GM23248 (cell line): Measurements from ENCODE around the gene ABHD2. TPM values are rescaled to one million over a fixed set of nuclear protein-coding genes. Genes with fewer than 3 reads are reported as not detected.

ENCODE experiments used
- DNase-seq: peaks from one replicate; pipeline ENCODE4 v3.0.0-alpha.2; 2015
- H2AFZ ChIP-seq: fragments of 200-600 bp; sonication (generic); 2 replicates; pipeline ENCODE4 v1.6.1; 2016; ENCODE audit warnings: antibody characterized with exemption
- H3F3A ChIP-seq: fragments of 200-600 bp; sonication (generic); 2 replicates; pipeline ENCODE4 v1.6.1; 2016; ENCODE audit warnings: mild to moderate bottlenecking, antibody characterized with exemption, mixed run types; ENCODE audit not compliant: insufficient read depth
- H3K27ac ChIP-seq: fragments of 200-600 bp; sonication (generic); 2 replicates; pipeline ENCODE4 v1.5.1; 2016; ENCODE audit warnings: mild to moderate bottlenecking
- H3K27me3 ChIP-seq: fragments of 200-600 bp; sonication (generic); replicated peaks from 2 replicates; pipeline ENCODE4 v1.6.1; 2016; ENCODE audit warnings: mild to moderate bottlenecking; ENCODE audit not compliant: insufficient read depth
- H3K36me3 ChIP-seq: fragments of 200-600 bp; sonication (generic); 2 replicates; pipeline ENCODE4 v1.6.1; 2016; ENCODE audit warnings: low read depth, mild to moderate bottlenecking
- H3K4me1 ChIP-seq: fragments of 200-600 bp; sonication (generic); 2 replicates; pipeline ENCODE4 v1.6.1; 2016; ENCODE audit warnings: mild to moderate bottlenecking; ENCODE audit not compliant: insufficient read depth
- H3K4me2 ChIP-seq: fragments of 200-600 bp; sonication (generic); one replicate; pipeline ENCODE4 v1.6.1; 2016; ENCODE audit warnings: mild to moderate bottlenecking; ENCODE audit not compliant: unreplicated experiment
- H3K4me3 ChIP-seq: fragments of 200-600 bp; sonication (generic); 2 replicates; pipeline ENCODE4 v1.5.1; 2016; ENCODE audit warnings: mild to moderate bottlenecking
- H3K79me2 ChIP-seq: fragments of 200-600 bp; sonication (generic); 2 replicates; pipeline ENCODE4 v1.6.1; 2016; ENCODE audit warnings: mild to moderate bottlenecking; ENCODE audit not compliant: insufficient read depth
- H3K9ac ChIP-seq: fragments of 200-600 bp; sonication (generic); 2 replicates; pipeline ENCODE4 v1.6.1; 2016; ENCODE audit warnings: mild to moderate bottlenecking
- H3K9me2 ChIP-seq: fragments of 200-600 bp; sonication (generic); 2 replicates; pipeline ENCODE4 v1.6.1; 2016; ENCODE audit warnings: mixed run types, mild to moderate bottlenecking, moderate library complexity; ENCODE audit not compliant: insufficient read depth
- H3K9me3 ChIP-seq: fragments of 200-600 bp; sonication (generic); one replicate; pipeline ENCODE4 v1.6.1; 2017; ENCODE audit warnings: low read depth
- H4K20me1 ChIP-seq: fragments of 200-600 bp; sonication (generic); 2 replicates; pipeline ENCODE4 v1.6.0; 2016; ENCODE audit not compliant: insufficient read depth
- EZH2 ChIP-seq: fragments of 200-600 bp; sonication (generic); IDR thresholded peaks from 2 replicates; pipeline ENCODE4 v1.6.1; 2018; ENCODE audit warnings: antibody characterized with exemption, mild to moderate bottlenecking; ENCODE audit not compliant: insufficient read depth, poor library complexity, severe bottlenecking
- EZH2phosphoT487 ChIP-seq: fragments of 200-600 bp; sonication (generic); IDR thresholded peaks from 2 replicates; pipeline ENCODE4 v1.6.1; 2018; ENCODE audit warnings: antibody characterized with exemption, moderate library complexity, mild to moderate bottlenecking, low read depth; ENCODE audit not compliant: insufficient read depth
- WGBS, 2 experiments: methylation state at CpG; one replicate each; pipeline ENCODE4 v1.1.6; 2015 to 2017; ENCODE audit warnings: low lambda C conversion rate in 2 of 2, low coverage in 1 of 2; ENCODE audit errors: missing lambda C conversion rate in 2 of 2; 5-methylcytosine and 5-hydroxymethylcytosine counted together
- in situ Hi-C: fragments of 300-500 bp; cut with MboI; formaldehyde crosslinking; loops from 2 replicates; pipeline ENCODE4 v1.15.0; 2020
- polyA plus RNA-seq: library from polyadenylated mRNA; unstranded; fragments of >200 nt; fragmentation: Nextera tagmentation; extraction: Ambion mirVana; gene quantifications from 2 replicates; pipeline ENCODE4 v1.2.1, GENCODE V29; 2016
- total RNA-seq: library from RNA; depleted of rRNA; stranded (reverse); fragments of >200 nt; shearing (Covaris generic); gene quantifications from 2 replicates; pipeline ENCODE4 v1.2.3, GENCODE V29; 2014

Gene ABHD2
- total and polyA plus RNA-seq, 2 experiments from 2014 or later = 17.6 to 24.2 TPM

- Histone ChIP-seq H3K27ac (no peak overlapping the region), H3K4me1 (peaks cover 19% of the 10 kb centered on the region), H3K4me2 (no peak overlapping the region), H3K4me3 (no peak overlapping the region), H3K79me2 (no peaks in the 10 kb centered on the region), H3K9ac (no peak overlapping the region), H3K27me3 (no peaks in the 10 kb centered on the region), H2AFZ (no peak overlapping the region), H3K9me2 (no peaks in the 10 kb centered on the region), H3K9me3 (no peaks in the 10 kb centered on the region), H4K20me1 (no peaks in the 10 kb centered on the region), H3F3A (peaks cover 19% of the 10 kb centered on the region; the same call in 1 of the 2 replicates), H3K36me3 (no peaks in the 10 kb centered on the region)
- DNase-seq = no peak
- in situ Hi-C loops = loop anchor here (25.0 kb wide), 1 partner anchor 535 kb away; no protein-coding TSS in a partner anchor
- 59 to 65% methylated on average over 4 of the region's 4 CpGs for WGBS, 2 experiments
- no peak for TF ChIP-seq EZH2
- no peak for TF ChIP-seq EZH2phosphoT487
Observed at GRCh38 chr15:89197503-89197971, 109.3 kb downstream of the ABHD2 start.

GRCh38 chr15:89198196-89198595 lies 109.9 kb downstream of the ABHD2 start:
- no peaks in the 10 kb centered on the region for H3K79me2 ChIP-seq
- H3K27ac ChIP-seq = no peak overlapping the region
- no peak overlapping the region for H3K9ac ChIP-seq
- no peak overlapping the region for H3K4me3 ChIP-seq
- no peak overlapping the region for H3K4me2 ChIP-seq
- H2AFZ ChIP-seq = no peak overlapping the region
- H4K20me1 ChIP-seq = no peaks in the 10 kb centered on the region
- no peaks in the 10 kb centered on the region for H3K36me3 ChIP-seq
- no peaks in the 10 kb centered on the region for H3K9me3 ChIP-seq
- in situ Hi-C loops = loop anchor here (25.0 kb wide), 1 partner anchor 536 kb away; no protein-coding TSS in a partner anchor
- TF ChIP-seq EZH2 (no peak), EZH2phosphoT487 (no peak)
- 98% methylated on average over 2 of the region's 2 CpGs for WGBS, 2 experiments
- peaks cover 12% of the 10 kb centered on the region for H3K4me1 ChIP-seq
- DNase-seq = no peak
- no peaks in the 10 kb centered on the region for H3K27me3 ChIP-seq
- no peaks in the 10 kb centered on the region for H3K9me2 ChIP-seq
- peaks cover 19% of the 10 kb centered on the region; the same call in 1 of the 2 replicates for H3F3A ChIP-seq

GRCh38 chr15:89198934-89199333 lies 110.7 kb downstream of the ABHD2 start:
- TF ChIP-seq EZH2phosphoT487 = no peak
- Histone ChIP-seq H3K9me2 (no peaks in the 10 kb centered on the region), H3K4me2 (no peak overlapping the region), H3K9me3 (no peaks in the 10 kb centered on the region), H3F3A (peaks cover 19% of the 10 kb centered on the region; the same call in 1 of the 2 replicates), H3K4me3 (no peak overlapping the region), H3K79me2 (no peaks in the 10 kb centered on the region), H3K4me1 (peaks cover 18% of the 10 kb centered on the region), H3K27ac (no peak overlapping the region), H3K27me3 (no peaks in the 10 kb centered on the region), H4K20me1 (no peaks in the 10 kb centered on the region), H3K9ac (no peak overlapping the region), H3K36me3 (no peaks in the 10 kb centered on the region), H2AFZ (no peak overlapping the region)
- 91 to 95% methylated on average over 3 of the region's 3 CpGs for WGBS, 2 experiments
- in situ Hi-C loops = loop anchor here (25.0 kb wide), 1 partner anchor 537 kb away; no protein-coding TSS in a partner anchor
- no peak for DNase-seq

GRCh38 chr15:89199746-89200145 lies 111.5 kb downstream of the ABHD2 start:
- in situ Hi-C loops = loop anchor here (25.0 kb wide), 1 partner anchor 537 kb away; no protein-coding TSS in a partner anchor
- Histone ChIP-seq H3K36me3 (no peaks in the 10 kb centered on the region), H3K27me3 (no peaks in the 10 kb centered on the region), H3F3A (peaks cover 14% of the 10 kb centered on the region; the same call in 1 of the 2 replicates), H3K9ac (no peak overlapping the region), H3K9me3 (no peaks in the 10 kb centered on the region), H3K4me1 (peaks cover 20% of the 10 kb centered on the region), H3K4me2 (no peak overlapping the region), H3K4me3 (no peak overlapping the region), H3K79me2 (no peaks in the 10 kb centered on the region), H3K27ac (no peak overlapping the region), H4K20me1 (no peaks in the 10 kb centered on the region), H3K9me2 (no peaks in the 10 kb centered on the region), H2AFZ (no peak overlapping the region)
- no peak for DNase-seq
- no peak for TF ChIP-seq EZH2phosphoT487
- no peak for TF ChIP-seq EZH2
- WGBS, 2 experiments = 89 to 92% methylated on average over 6 of the region's 6 CpGs

GRCh38 chr15:89200182-89200581 lies 111.9 kb downstream of the ABHD2 start:
- Histone ChIP-seq H3K27ac (no peak overlapping the region), H2AFZ (no peak overlapping the region), H3K4me2 (no peak overlapping the region), H3F3A (peaks cover 9% of the 10 kb centered on the region; the same call in 1 of the 2 replicates), H3K79me2 (no peaks in the 10 kb centered on the region), H3K9me3 (no peaks in the 10 kb centered on the region), H3K4me3 (no peak overlapping the region), H3K9me2 (no peaks in the 10 kb centered on the region), H3K9ac (no peak overlapping the region), H4K20me1 (no peaks in the 10 kb centered on the region), H3K4me1 (peaks cover 18% of the 10 kb centered on the region), H3K36me3 (no peaks in the 10 kb centered on the region), H3K27me3 (no peaks in the 10 kb centered on the region)
- TF ChIP-seq EZH2 (no peak), EZH2phosphoT487 (no peak)
- WGBS, 2 experiments = 94 to 95% methylated on average over 11 to 12 of the region's 12 CpGs
- in situ Hi-C loops = no loop called here
- no peak for DNase-seq
